DMS153 treated with DMSO at 0.1 percent for 48 hours (cell line): Measurements from ENCODE around the gene HACD2.

ENCODE experiments used
- DNase-seq: peaks from one replicate; lab custom pipeline; 2025; ENCODE audit not compliant: unreplicated experiment; lab: John Stamatoyannopoulos, UW

HACD2 gene

GRCh38 chr3:123584988-123585937 is at the start of gene HACD2:
TSS of gene HACD2 (minus strand) at chr3:123585053. CDS start at chr3:123585027, 26 bp downstream.
- DNase-seq = peak; percentile 95

- no peak for DNase-seq
Measured at GRCh38 chr3:123634149-123635051, 49.5 kb upstream of the HACD2 start.

- no peak for DNase-seq
Measured at GRCh38 chr3:123633530-123633929, 48.7 kb upstream of the HACD2 start.

GRCh38 chr3:123632161-123632655 is 47.4 kb upstream of the HACD2 start:
- DNase-seq = no peak

- DNase-seq = no peak
Measured at GRCh38 chr3:123629747-123630047, 44.8 kb upstream of the HACD2 start.

- DNase-seq = no peak
Measured at GRCh38 chr3:123628996-123629746, 44.3 kb upstream of the HACD2 start.

GRCh38 chr3:123627673-123628670 is 43.1 kb upstream of the HACD2 start:
- DNase-seq = no peak

- DNase-seq = no peak
Measured at GRCh38 chr3:123626881-123627280, 42.0 kb upstream of the HACD2 start.

GRCh38 chr3:123624302-123624701 is 39.4 kb upstream of the HACD2 start:
- no peak for DNase-seq

GRCh38 chr3:123623346-123623880 is 38.6 kb upstream of the HACD2 start:
- DNase-seq = no peak

- DNase-seq = no peak
Measured at GRCh38 chr3:123622766-123623165, 37.9 kb upstream of the HACD2 start.

GRCh38 chr3:123621850-123622189 is 37.0 kb upstream of the HACD2 start:
- no peak for DNase-seq

- DNase-seq = no peak
Measured at GRCh38 chr3:123621186-123621849, 36.5 kb upstream of the HACD2 start.

- DNase-seq = no peak
Measured at GRCh38 chr3:123620343-123620742, 35.5 kb upstream of the HACD2 start.

GRCh38 chr3:123618768-123619484 is 34.1 kb upstream of the HACD2 start:
- DNase-seq = no peak

GRCh38 chr3:123618076-123618708 is 33.3 kb upstream of the HACD2 start:
- DNase-seq = no peak

GRCh38 chr3:123616593-123616992 is 31.7 kb upstream of the HACD2 start:
- DNase-seq = no peak

GRCh38 chr3:123613543-123613942 is 28.7 kb upstream of the HACD2 start:
- DNase-seq = no peak
